LNCaP clone FGC (cell line): ENCODE measurements around the gene LAMA4.

Experiments
- DNase-seq: peaks from one replicate; pipeline ENCODE4 v3.0.0-alpha.2; 2011; ENCODE audit warnings: low read depth
- H3K4me3 ChIP-seq: 2 replicates; pipeline ENCODE4 v1.5.1; 2011; ENCODE audit warnings: mild to moderate bottlenecking, low read depth, low read length, control low read depth
- TF ChIP-seq, protein P1 (sequence below): IDR thresholded peaks from 2 replicates; pipeline ENCODE4 v1.5.1; 2012; ENCODE audit warnings: mild to moderate bottlenecking; ENCODE audit not compliant: control insufficient read depth, insufficient read depth; ENCODE audit errors: extremely low read depth

Gene LAMA4

DNA sequence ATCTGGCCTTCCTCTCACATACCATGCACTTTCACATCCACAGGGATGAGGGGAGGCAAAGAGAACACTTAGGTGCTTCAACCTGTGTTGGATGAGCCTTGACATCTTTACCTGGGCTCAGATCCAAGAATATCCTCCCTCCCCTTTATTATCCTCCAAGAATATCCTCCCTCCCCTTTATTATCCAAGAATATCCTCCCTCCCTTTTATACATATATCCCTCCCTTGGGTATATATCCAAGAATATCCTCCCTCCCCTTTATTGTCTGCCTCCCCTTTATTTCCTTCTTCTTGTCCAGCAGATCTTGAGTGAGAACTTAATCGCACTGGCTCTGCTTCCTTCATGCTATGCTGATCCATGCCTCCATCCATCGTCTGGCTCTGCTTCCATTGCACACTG lies 30.3 kb downstream of the LAMA4 start:
- no peak overlapping the region for H3K4me3 ChIP-seq
- no peak for DNase-seq
- TF ChIP-seq, protein P1, sequence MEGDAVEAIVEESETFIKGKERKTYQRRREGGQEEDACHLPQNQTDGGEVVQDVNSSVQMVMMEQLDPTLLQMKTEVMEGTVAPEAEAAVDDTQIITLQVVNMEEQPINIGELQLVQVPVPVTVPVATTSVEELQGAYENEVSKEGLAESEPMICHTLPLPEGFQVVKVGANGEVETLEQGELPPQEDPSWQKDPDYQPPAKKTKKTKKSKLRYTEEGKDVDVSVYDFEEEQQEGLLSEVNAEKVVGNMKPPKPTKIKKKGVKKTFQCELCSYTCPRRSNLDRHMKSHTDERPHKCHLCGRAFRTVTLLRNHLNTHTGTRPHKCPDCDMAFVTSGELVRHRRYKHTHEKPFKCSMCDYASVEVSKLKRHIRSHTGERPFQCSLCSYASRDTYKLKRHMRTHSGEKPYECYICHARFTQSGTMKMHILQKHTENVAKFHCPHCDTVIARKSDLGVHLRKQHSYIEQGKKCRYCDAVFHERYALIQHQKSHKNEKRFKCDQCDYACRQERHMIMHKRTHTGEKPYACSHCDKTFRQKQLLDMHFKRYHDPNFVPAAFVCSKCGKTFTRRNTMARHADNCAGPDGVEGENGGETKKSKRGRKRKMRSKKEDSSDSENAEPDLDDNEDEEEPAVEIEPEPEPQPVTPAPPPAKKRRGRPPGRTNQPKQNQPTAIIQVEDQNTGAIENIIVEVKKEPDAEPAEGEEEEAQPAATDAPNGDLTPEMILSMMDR = no peak

DNA sequence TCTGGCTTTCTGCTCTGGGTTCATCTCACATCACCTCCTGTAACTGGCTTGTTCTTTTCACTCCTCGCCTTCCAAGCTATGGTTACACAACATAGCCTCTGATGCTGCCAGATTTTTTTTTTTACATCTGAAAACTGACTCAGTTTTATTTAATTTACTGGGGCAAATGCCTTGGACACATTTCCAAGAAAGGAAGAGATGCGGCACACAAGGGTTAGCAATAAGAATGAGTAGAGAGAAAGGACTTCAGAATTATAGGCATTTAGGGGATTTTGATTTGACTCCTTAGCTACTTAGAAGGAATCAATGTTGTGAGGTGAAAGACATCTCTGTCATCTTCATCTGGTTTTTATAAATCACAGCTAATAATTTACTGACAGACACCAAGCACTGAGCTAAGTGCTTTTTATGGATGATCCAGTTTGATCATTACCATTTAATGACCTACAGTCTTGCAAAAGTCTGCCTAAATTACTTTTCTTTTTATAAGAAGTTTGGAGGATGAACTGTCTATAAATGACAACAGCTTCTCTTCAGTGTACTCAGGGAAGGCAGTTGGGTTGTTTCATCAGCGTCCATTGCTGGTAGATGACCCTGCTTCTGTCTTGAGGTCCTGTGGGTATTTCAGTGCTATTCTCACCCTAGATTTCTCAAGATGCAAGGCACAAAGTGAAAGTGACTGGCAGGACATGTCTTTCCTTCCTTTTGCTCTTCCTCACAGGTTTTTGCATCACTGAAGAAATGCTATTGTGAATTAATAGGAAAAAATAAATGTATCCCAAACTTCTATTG lies 31.1 kb downstream of the LAMA4 start:
- TF ChIP-seq, protein P1 = no peak
- no peak for DNase-seq
- H3K4me3 ChIP-seq = no peak overlapping the region

DNA sequence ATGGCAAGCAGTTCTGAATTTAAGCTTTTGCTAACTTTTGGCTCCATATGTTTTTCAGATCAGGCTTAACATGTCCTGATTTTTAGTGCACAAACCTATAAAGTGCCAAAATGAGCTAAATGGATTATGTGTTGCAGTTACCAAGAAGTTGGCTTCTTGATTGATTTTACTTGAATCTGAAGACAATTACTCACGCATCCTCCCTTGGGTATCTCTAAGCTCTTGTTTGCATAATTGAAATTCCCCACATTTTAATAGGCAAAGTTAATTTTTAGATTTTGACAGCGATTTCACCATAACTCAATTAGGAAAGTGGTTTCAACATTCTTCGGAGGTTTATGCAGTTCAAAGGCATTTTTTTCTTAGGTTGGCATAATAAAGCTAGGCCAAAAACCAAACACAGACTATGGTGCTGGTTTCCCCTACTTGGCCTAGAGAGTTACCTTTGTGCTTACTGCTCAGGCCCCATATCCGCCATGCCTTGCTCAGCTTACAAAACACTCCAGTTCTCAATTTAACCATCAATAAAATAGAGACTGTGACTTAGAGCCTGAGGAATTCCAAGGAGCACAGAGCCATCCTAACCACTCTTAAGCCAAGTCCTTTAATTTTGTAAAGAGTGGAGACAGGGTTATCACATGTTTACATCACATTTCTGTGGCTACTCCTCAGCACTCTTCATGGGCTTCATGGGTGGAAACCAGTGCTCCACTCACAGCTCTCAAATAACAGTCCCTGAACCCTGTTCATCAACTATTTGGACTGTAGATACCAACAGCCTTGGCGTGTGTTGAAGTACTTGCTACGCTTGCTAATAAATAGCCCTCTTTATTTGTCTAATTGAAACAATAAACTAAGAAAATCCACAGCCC lies 32.1 kb downstream of the LAMA4 start:
- TF ChIP-seq, protein P1 = no peak
- DNase-seq = no peak
- no peak overlapping the region for H3K4me3 ChIP-seq

DNA sequence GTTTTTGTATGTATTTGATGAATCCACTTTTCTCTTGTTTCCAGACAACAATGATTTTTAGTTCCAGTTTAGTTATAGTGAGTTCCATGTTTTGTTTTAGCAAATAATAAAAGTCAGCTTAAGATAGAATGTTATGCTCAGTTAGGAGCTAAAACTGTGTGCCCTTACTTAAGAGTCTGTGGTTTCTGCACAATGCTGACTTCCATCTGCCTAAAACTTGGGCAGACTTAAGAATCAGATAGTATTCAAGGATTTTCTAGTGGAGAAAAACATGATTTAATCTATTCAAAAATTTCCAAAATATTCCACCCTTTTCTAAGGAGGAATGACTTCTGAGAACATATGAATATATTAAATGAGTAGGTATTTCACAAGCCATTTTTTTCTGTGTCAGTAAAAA lies 32.8 kb downstream of the LAMA4 start:
- no peak overlapping the region for H3K4me3 ChIP-seq
- TF ChIP-seq, protein P1 = no peak
- no peak for DNase-seq

DNA sequence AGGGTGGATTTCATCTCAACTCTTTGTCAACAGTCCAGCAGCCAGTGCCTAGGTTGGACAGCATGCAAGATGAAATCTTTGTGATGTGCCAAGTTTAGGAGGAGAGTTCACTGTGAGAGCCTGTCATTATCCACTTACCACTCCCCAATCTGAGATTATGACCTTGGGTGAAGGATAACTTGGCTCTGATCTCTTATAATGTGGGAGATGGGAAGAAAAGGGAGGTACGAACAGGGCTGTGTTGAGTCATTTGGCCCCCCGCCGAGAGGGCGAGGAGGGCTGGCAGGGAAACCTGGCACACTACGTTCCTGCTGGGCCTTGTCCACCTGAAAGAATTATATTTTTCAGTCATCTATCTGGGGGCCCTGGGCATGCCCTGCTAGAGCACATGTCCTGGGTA lies 35.8 kb downstream of the LAMA4 start:
- TF ChIP-seq, protein P1 = no peak
- no peak overlapping the region for H3K4me3 ChIP-seq
- no peak for DNase-seq

DNA sequence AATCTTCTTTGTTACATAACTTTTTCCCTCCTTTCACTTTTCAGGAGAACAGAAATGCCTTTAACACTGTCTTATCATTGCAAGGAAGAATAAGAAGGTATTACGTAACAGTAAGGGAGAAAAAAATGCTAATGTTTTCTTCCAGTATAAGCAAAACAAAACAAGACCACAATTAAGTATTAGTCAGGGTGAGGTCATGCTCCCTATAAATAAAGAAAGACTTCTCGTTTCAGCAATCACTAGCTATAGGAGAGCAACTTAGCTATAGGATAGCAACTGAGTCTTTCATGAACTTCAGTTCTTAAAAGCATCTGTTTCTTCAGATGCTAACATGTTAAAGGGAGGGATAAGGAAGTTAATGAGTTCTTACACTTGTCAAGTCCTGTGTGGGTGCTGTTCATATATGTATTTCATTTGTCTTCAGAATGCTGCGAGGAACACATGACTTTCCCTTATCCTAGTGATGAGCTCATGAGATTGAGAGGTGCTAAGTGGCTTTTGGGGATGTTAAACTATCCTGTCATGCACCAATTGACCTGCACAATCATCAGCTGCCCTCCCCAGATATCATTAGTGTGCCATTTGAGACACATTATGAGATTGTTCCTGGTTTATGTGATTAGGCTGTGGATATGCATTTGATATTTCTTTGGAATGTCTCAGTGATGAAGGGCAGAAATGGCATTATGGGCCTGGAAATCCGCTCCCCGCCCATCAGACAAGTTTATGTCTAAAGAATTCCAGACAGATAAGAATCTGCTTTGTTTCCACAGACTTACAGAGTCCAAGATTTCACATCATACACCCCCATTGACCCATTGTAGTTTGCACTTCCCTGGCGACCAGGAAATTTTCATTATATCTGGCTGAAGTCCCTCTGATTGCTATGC lies 37.5 kb downstream of the LAMA4 start:
- TF ChIP-seq, protein P1 = no peak
- H3K4me3 ChIP-seq = no peak overlapping the region
- no peak for DNase-seq
